DMS 273 treated with DMSO at 0.1 percent for 48 hours (cell line): ENCODE results near the gene EMILIN3.

Experiments
- DNase-seq: peaks from one replicate; lab custom pipeline; 2025; lab: John Stamatoyannopoulos, UW

The EMILIN3 gene

GRCh38 chr20:41345729-41346067 is 20.9 kb downstream of the EMILIN3 start:
- no peak for DNase-seq

- DNase-seq: no peak
These were observed 21.5 kb downstream of the EMILIN3 start for GRCh38 chr20:41344938-41345728.

GRCh38 chr20:41344477-41344876 is 22.1 kb downstream of the EMILIN3 start:
- DNase-seq: no peak

- DNase-seq: no peak
These were observed 23.8 kb downstream of the EMILIN3 start for GRCh38 chr20:41342474-41343464.

GRCh38 chr20:41340327-41341055 is 26.1 kb downstream of the EMILIN3 start, which contains the start of gene LPIN3:
TSS of gene LPIN3 (plus strand) at chr20:41340821. CDS start at chr20:41345804, 4,983 bp downstream.
- DNase-seq: no peak

- no peak for DNase-seq
These were observed 26.7 kb downstream of the EMILIN3 start for GRCh38 chr20:41339957-41340326.

- no peak for DNase-seq
These were observed 29.7 kb downstream of the EMILIN3 start for GRCh38 chr20:41336711-41337492.

GRCh38 chr20:41335591-41335990 is 31.0 kb downstream of the EMILIN3 start:
- DNase-seq: no peak

- DNase-seq: no peak
These were observed 31.9 kb downstream of the EMILIN3 start for GRCh38 chr20:41334443-41335421.

- no peak for DNase-seq
These were observed 32.6 kb downstream of the EMILIN3 start for GRCh38 chr20:41334036-41334435.

- DNase-seq: no peak
These were observed 34.9 kb downstream of the EMILIN3 start for GRCh38 chr20:41331731-41332130.

GRCh38 chr20:41330941-41331340 is 35.7 kb downstream of the EMILIN3 start:
- no peak for DNase-seq

- DNase-seq: no peak
These were observed 36.3 kb downstream of the EMILIN3 start for GRCh38 chr20:41330343-41330720.

- DNase-seq: no peak
These were observed 36.9 kb downstream of the EMILIN3 start for GRCh38 chr20:41329435-41330342.

- no peak for DNase-seq
These were observed 39.4 kb downstream of the EMILIN3 start for GRCh38 chr20:41327178-41327577.

GRCh38 chr20:41320976-41321375 is 45.6 kb downstream of the EMILIN3 start:
- DNase-seq: no peak

- DNase-seq: no peak
These were observed 46.2 kb downstream of the EMILIN3 start for GRCh38 chr20:41320441-41320840.

GRCh38 chr20:41318271-41318649 is 48.4 kb downstream of the EMILIN3 start:
- DNase-seq: no peak
